ENCODE measurements around the gene NGDN.
A peak's percentile ranks its signal among the peaks of the same experiment; 100 is the strongest.

Gene NGDN

GRCh38 chr14:23470947-23471346 is 1.4 kb downstream of the NGDN start:
- no peak for DNase-seq (ENCODE audit: low read depth in 2 of 2)

GRCh38 chr14:23478109-23478759 is 8.7 kb downstream of the NGDN start:
- DNase-seq (ENCODE audit: low read depth in 2 of 2), result peak; percentile 41 to 44

GRCh38 chr14:23481362-23481970 is 12.0 kb downstream of the NGDN start:
- DNase-seq (ENCODE audit: low read depth in 2 of 2), result no peak

- DNase-seq (ENCODE audit: low read depth in 2 of 2), result no peak
Observed at GRCh38 chr14:23481979-23482822, 12.7 kb downstream of the NGDN start.

GRCh38 chr14:23482823-23483148 is 13.3 kb downstream of the NGDN start:
- DNase-seq (ENCODE audit: low read depth in 2 of 2), result no peak

- no peak for DNase-seq (ENCODE audit: low read depth in 2 of 2)
Observed at GRCh38 chr14:23483236-23483854, 13.8 kb downstream of the NGDN start.

GRCh38 chr14:23485326-23485725 is 15.8 kb downstream of the NGDN start:
- no peak for DNase-seq (ENCODE audit: low read depth in 2 of 2)

- no peak for DNase-seq (ENCODE audit: low read depth in 2 of 2)
Observed at GRCh38 chr14:23486036-23486435, 16.5 kb downstream of the NGDN start.

- no peak for DNase-seq (ENCODE audit: low read depth in 2 of 2)
Observed at GRCh38 chr14:23487216-23487615, 17.7 kb downstream of the NGDN start.

- DNase-seq (ENCODE audit: low read depth in 2 of 2), result no peak
Observed at GRCh38 chr14:23492618-23493272, 23.2 kb downstream of the NGDN start.

GRCh38 chr14:23494223-23494622 is 24.7 kb downstream of the NGDN start:
- DNase-seq (ENCODE audit: low read depth in 2 of 2), result no peak

GRCh38 chr14:23512156-23512555 is 42.7 kb downstream of the NGDN start:
- no peak for DNase-seq (ENCODE audit: low read depth in 2 of 2)

GRCh38 chr14:23513005-23513817 is 43.7 kb downstream of the NGDN start:
- DNase-seq (ENCODE audit: low read depth in 2 of 2), result no peak

GRCh38 chr14:23513818-23514643 is 44.5 kb downstream of the NGDN start:
- no peak for DNase-seq (ENCODE audit: low read depth in 2 of 2)

- no peak for DNase-seq (ENCODE audit: low read depth in 2 of 2)
Observed at GRCh38 chr14:23514644-23514957, 45.1 kb downstream of the NGDN start.

GRCh38 chr14:23517650-23518326 is 48.3 kb downstream of the NGDN start:
- DNase-seq (ENCODE audit: low read depth in 2 of 2), result no peak

GRCh38 chr14:23518709-23519108 is 49.2 kb downstream of the NGDN start:
- no peak for DNase-seq (ENCODE audit: low read depth in 2 of 2)

GRCh38 chr14:23520899-23521533 is 51.5 kb downstream of the NGDN start:
- DNase-seq (ENCODE audit: low read depth in 2 of 2), result no peak

Data from activated CD4-positive, alpha-beta T cell treated with anti-CD3 and anti-CD28 coated beads for 24 hours (primary cell).